ELR (cell line): Measurements from ENCODE around the gene SSUH2.
A peak's percentile ranks its signal among the peaks of the same experiment; 100 is the strongest.

ENCODE experiments used
- DNase-seq: peaks from one replicate; pipeline ENCODE4 v3.0.0-alpha.2; 2015; ENCODE audit warnings: low read depth

The SSUH2 gene

GRCh38 chr3:8610951-8611350 is 33.6 kb downstream of the SSUH2 start:
- no peak for DNase-seq

GRCh38 chr3:8608791-8609467 is 35.7 kb downstream of the SSUH2 start:
- no peak for DNase-seq

GRCh38 chr3:8608041-8608790 is 36.4 kb downstream of the SSUH2 start:
- no peak for DNase-seq

GRCh38 chr3:8607234-8608040 is 37.2 kb downstream of the SSUH2 start:
- DNase-seq, result peak; percentile 59

- no peak for DNase-seq
These were observed 37.8 kb downstream of the SSUH2 start for GRCh38 chr3:8606701-8607231.

- DNase-seq, result no peak
These were observed 39.6 kb downstream of the SSUH2 start for GRCh38 chr3:8604988-8605387.

- no peak for DNase-seq
These were observed 40.6 kb downstream of the SSUH2 start for GRCh38 chr3:8604006-8604405.

- DNase-seq, result no peak
These were observed 41.4 kb downstream of the SSUH2 start for GRCh38 chr3:8603115-8603710.

- DNase-seq, result no peak
These were observed 44.1 kb downstream of the SSUH2 start for GRCh38 chr3:8600457-8600856.

GRCh38 chr3:8599146-8599545 is 45.5 kb downstream of the SSUH2 start:
- no peak for DNase-seq

GRCh38 chr3:8597219-8597853 is 47.3 kb downstream of the SSUH2 start:
- no peak for DNase-seq

GRCh38 chr3:8596321-8597218 is 48.0 kb downstream of the SSUH2 start:
- no peak for DNase-seq

GRCh38 chr3:8595695-8596115 is 48.9 kb downstream of the SSUH2 start:
- no peak for DNase-seq

- no peak for DNase-seq
These were observed 49.3 kb downstream of the SSUH2 start for GRCh38 chr3:8595252-8595651.

- no peak for DNase-seq
These were observed 51.4 kb downstream of the SSUH2 start for GRCh38 chr3:8593021-8593827.

GRCh38 chr3:8589880-8590556 is 54.6 kb downstream of the SSUH2 start:
- DNase-seq, result no peak

- no peak for DNase-seq
These were observed 59.9 kb downstream of the SSUH2 start for GRCh38 chr3:8584661-8585060.

GRCh38 chr3:8581806-8582445 is 62.7 kb downstream of the SSUH2 start:
- DNase-seq, result no peak

GRCh38 chr3:8581373-8581772 is 63.2 kb downstream of the SSUH2 start:
- DNase-seq, result no peak
